K562 (cell line): Measurements from ENCODE around the gene TMEM266. TPM values are rescaled to one million over a fixed set of nuclear protein-coding genes. Genes with fewer than 3 reads are reported as not detected.

Source experiments
- ATAC-seq: fragments of 200-7000 bp; cut with Tn5 transposase; 3 replicates; pipeline ENCODE4 v1.9.1; 2020; ENCODE audit warnings: moderate library complexity
- BruUV-seq: library from RNA; stranded (reverse); fragments of 400-500 nt; replicated peaks from 2 replicates; lab custom pipeline; 2021; lab: Mats Ljungman, UMichigan
- CTCF ChIA-PET: fragments of 300-600 bp; formaldehyde crosslinking; extraction: SDS; loops from one replicate; lab custom pipeline; 2021; ENCODE audit warnings: low intra/inter-chr PET ratio; lab: Yijun Ruan, JAX
- POLR2A ChIA-PET: fragments of 300-600, 350-650 bp; sonication (Branson Sonifier 250); formaldehyde crosslinking; extraction: SDS; loops from one replicate; lab custom pipeline; 2021; ENCODE audit warnings: antibody characterized with exemption, inconsistent platforms; lab: Yijun Ruan, JAX
- DNase-seq, 4 experiments: peaks; one replicate each; pipeline versions ENCODE4 v3.0.0 to v3.0.0-alpha.2; 2011 to 2018; ENCODE audit warnings: low spot score in 3 of 4, mixed read lengths in 3 of 4; ENCODE audit errors: extremely low read depth in 1 of 4
- FAIRE-seq: peaks from 2 replicates; lab custom pipeline; 2011; peaks lifted over from hg19 to GRCh38; lab: Jason Lieb, UNC
- H2AFZ ChIP-seq: 2 replicates; pipeline ENCODE4 v1.6.0; 2011; ENCODE audit warnings: low read depth, low read length, control low read depth, inconsistent platforms
- H3K27ac ChIP-seq: fragments of 200-600 bp; 3 replicates; pipeline ENCODE4 v1.8.0; 2011; ENCODE audit warnings: low read depth, mild to moderate bottlenecking, control low read depth, inconsistent platforms, low read length, moderate library complexity, mixed read lengths; ENCODE audit errors: extremely low read depth
- H3K27me3 ChIP-seq, 2 experiments: fragments of 300-600 bp in 1 of 2; 2 replicates in 1 of 2; 3 replicates in 1 of 2; pipeline versions ENCODE4 v1.6.0 to v1.8.0; 2011; ENCODE audit warnings: inconsistent platforms in 2 of 2, low read length in 2 of 2, mild to moderate bottlenecking in 1 of 2, mixed read lengths in 1 of 2, moderate library complexity in 1 of 2; ENCODE audit not compliant: control insufficient read depth in 2 of 2, insufficient read depth in 2 of 2
- H3K36me3 ChIP-seq: fragments of 300-600 bp; 3 replicates; pipeline ENCODE4 v1.8.0; 2011; ENCODE audit warnings: mild to moderate bottlenecking, low read length, inconsistent platforms; ENCODE audit not compliant: control insufficient read depth, insufficient read depth
- H3K4me1 ChIP-seq, 2 experiments: fragments of 200-600 bp in 1 of 2; replicated peaks in 1 of 2; 2 replicates in 1 of 2; 3 replicates in 1 of 2; pipeline versions ENCODE4 v1.5.1 to v1.8.0; 2011; ENCODE audit warnings: inconsistent platforms in 2 of 2, low read length in 2 of 2, mild to moderate bottlenecking in 1 of 2, mixed read lengths in 1 of 2, moderate library complexity in 1 of 2; ENCODE audit not compliant: control insufficient read depth in 2 of 2, insufficient read depth in 2 of 2
- H3K4me2 ChIP-seq: 2 replicates; pipeline ENCODE4 v1.6.1; 2011; ENCODE audit warnings: low read length, control low read depth, inconsistent platforms, mixed read lengths; ENCODE audit not compliant: insufficient read depth
- H3K4me3 ChIP-seq: fragments of 200-600 bp; sonication (generic), shearing (Covaris generic); 2 replicates; pipeline ENCODE4 v1.5.1; 2016; ENCODE audit warnings: control low read depth, inconsistent platforms
- H3K79me2 ChIP-seq: fragments of 200-600 bp; 3 replicates; pipeline ENCODE4 v1.8.0; 2011; ENCODE audit warnings: low read length, inconsistent platforms; ENCODE audit not compliant: control insufficient read depth, insufficient read depth
- H3K9ac ChIP-seq, 2 experiments: 2 replicates each; pipeline versions ENCODE4 v1.6.0 to v1.6.1; 2011; ENCODE audit warnings: low read depth in 2 of 2, low read length in 2 of 2, control low read depth in 1 of 2, inconsistent platforms in 1 of 2, mild to moderate bottlenecking in 1 of 2, mixed read lengths in 1 of 2; ENCODE audit not compliant: insufficient read depth in 1 of 2
- H3K9me1 ChIP-seq: one replicate; pipeline ENCODE4 v1.6.0; 2011; ENCODE audit warnings: inconsistent platforms, mild to moderate bottlenecking, low read length, moderate library complexity; ENCODE audit not compliant: control insufficient read depth, insufficient read depth
- H3K9me3 ChIP-seq: replicated peaks from 2 replicates; pipeline ENCODE4 v1.5.1; 2011; ENCODE audit warnings: low read depth, low read length, inconsistent platforms; ENCODE audit not compliant: control insufficient read depth, insufficient read depth
- H4K20me1 ChIP-seq: replicated peaks from 2 replicates; pipeline ENCODE4 v1.6.1; 2011; ENCODE audit warnings: low read length, inconsistent platforms, mixed read lengths; ENCODE audit not compliant: control insufficient read depth, insufficient read depth
- BACH1 ChIP-seq: fragments of 200-800 bp; sonication (Bioruptor generic); IDR thresholded peaks from 2 replicates; pipeline ENCODE4 v1.6.1; 2016; ENCODE audit warnings: missing genetic modification characterization, missing compliant biosample characterization
- ESRRB ChIP-seq: fragments of 250-450 bp; sonication (Bioruptor Pico); IDR thresholded peaks from 2 replicates; pipeline ENCODE4 v1.5.0; 2020; ENCODE audit warnings: mild to moderate bottlenecking, moderate library complexity, borderline replicate concordance
- FOXP1 ChIP-seq: sonication (generic); formaldehyde crosslinking; IDR thresholded peaks from 2 replicates; pipeline ENCODE4 v1.8.0; 2022; ENCODE audit warnings: mild to moderate bottlenecking, missing genetic modification reagents
- HCFC1 ChIP-seq: IDR thresholded peaks from 2 replicates; pipeline ENCODE4 v1.6.1; 2012; ENCODE audit warnings: low read depth, low read length, improper control_type of control experiment
- ID3 ChIP-seq, 2 experiments: fragments of 250-450 bp in 1 of 2; fragments of 450-650 bp in 1 of 2; sonication (Bioruptor Pico) in 1 of 2; IDR thresholded peaks; 2 replicates each; pipeline versions ENCODE4 v1.6.1 to v1.8.0; 2016 to 2021; ENCODE audit warnings: mild to moderate bottlenecking in 2 of 2, moderate library complexity in 2 of 2, missing compliant biosample characterization in 1 of 2, missing genetic modification characterization in 1 of 2
- KDM5B ChIP-seq: fragments of 200-600 bp; sonication (generic); IDR thresholded peaks from 2 replicates; pipeline ENCODE4 v1.6.1; 2012; ENCODE audit warnings: low read depth, mild to moderate bottlenecking, moderate library complexity, low read length, control low read depth, inconsistent platforms; ENCODE audit not compliant: insufficient replicate concordance
- MED1 ChIP-seq: sonication (generic); formaldehyde crosslinking; IDR thresholded peaks from 2 replicates; pipeline ENCODE4 v1.8.1; 2023; ENCODE audit warnings: missing genetic modification reagents, borderline replicate concordance
- MYBL2 ChIP-seq, 2 experiments: fragments of 450-650 bp in 1 of 2; sonication (generic) in 1 of 2; formaldehyde crosslinking in 1 of 2; IDR thresholded peaks; 2 replicates each; pipeline versions ENCODE4 v1.6.1 to v1.8.1; 2017 to 2022; ENCODE audit warnings: borderline replicate concordance in 1 of 2, inconsistent platforms in 1 of 2, low read depth in 1 of 2, mild to moderate bottlenecking in 1 of 2, missing genetic modification reagents in 1 of 2, moderate library complexity in 1 of 2
- NFE2 ChIP-seq: IDR thresholded peaks from 2 replicates; pipeline ENCODE4 v1.6.1; 2014; ENCODE audit warnings: antibody characterized with exemption, low read depth
- POLR2AphosphoS5 ChIP-seq: IDR thresholded peaks from 2 replicates; pipeline ENCODE4 v1.6.1; 2011; ENCODE audit warnings: mild to moderate bottlenecking, low read depth, low read length, moderate library complexity; ENCODE audit not compliant: control insufficient read depth, insufficient read depth
- RCOR1 ChIP-seq, 2 experiments: IDR thresholded peaks; 2 replicates each; pipeline ENCODE4 v1.6.1; 2012; ENCODE audit warnings: low read depth in 2 of 2, low read length in 2 of 2, borderline replicate concordance in 1 of 2, improper control_type of control experiment in 1 of 2
- SMARCE1 ChIP-seq: fragments of 450-650 bp; IDR thresholded peaks from 2 replicates; pipeline ENCODE4 v1.7.1; 2016; ENCODE audit warnings: mild to moderate bottlenecking
- THRAP3 ChIP-seq: fragments of 450-650 bp; IDR thresholded peaks from 2 replicates; pipeline ENCODE4 v1.6.1; 2016; ENCODE audit warnings: mild to moderate bottlenecking, inconsistent platforms, borderline replicate concordance
- ZNF263 ChIP-seq: sonication (generic); formaldehyde crosslinking; IDR thresholded peaks from 2 replicates; pipeline ENCODE4 v1.8.0; 2022; ENCODE audit warnings: mild to moderate bottlenecking, missing genetic modification reagents, borderline replicate concordance
- ZNF324 ChIP-seq: fragments of 250-450 bp; sonication (Bioruptor Pico); IDR thresholded peaks from 2 replicates; pipeline ENCODE4 v1.4.0; 2020; ENCODE audit warnings: mild to moderate bottlenecking
- ZNF668 ChIP-seq: fragments of 250-450 bp; sonication (Bioruptor Pico); IDR thresholded peaks from 2 replicates; pipeline ENCODE4 v1.8.0; 2022; ENCODE audit warnings: mild to moderate bottlenecking, inconsistent platforms
- WGBS: fragments of 100-300 bp; shearing (Covaris generic); methylation state at CpG from one replicate; pipeline ENCODE4 v1.1.6; 2016; ENCODE audit warnings: low coverage, mixed read lengths; ENCODE audit not compliant: insufficient coverage; ENCODE audit errors: missing lambda C conversion rate; 5-methylcytosine and 5-hydroxymethylcytosine counted together
- in situ Hi-C: fragments of 300-500 bp; cut with MboI; formaldehyde crosslinking; loops from 4 replicates; pipeline ENCODE4 v1.15.0; 2018; ENCODE audit warnings: inconsistent platforms, mixed read lengths
- intact Hi-C: fragments of 100-400 bp; cut with micrococcal nuclease; formaldehyde crosslinking; loops from 2 replicates; pipeline ENCODE4 v1.14.2; 2022
- polyA plus RNA-seq, 8 experiments: library from polyadenylated mRNA; depleted of rRNA in 4 of 8; stranded (reverse) in 5 of 8; unstranded in 3 of 8; fragments of >200 nt; fragmentation: Nextera tagmentation in 2 of 8; fragmentation: Illumina TruSeq in 1 of 8; extraction: Ambion mirVana in 2 of 8; extraction: Trizol in 1 of 8; gene quantifications; 2 replicates each; pipeline versions ENCODE4 v1.2.1 to v1.2.3, GENCODE V29; 2011 to 2014; ENCODE audit warnings: inconsistent platforms in 1 of 8, missing spikeins in 1 of 8
- total RNA-seq, 7 experiments: library from RNA; depleted of rRNA in 6 of 7; stranded (reverse); fragments of >200 nt in 6 of 7; fragmentation: Illumina TruSeq in 2 of 7; extraction: Trizol in 2 of 7; gene quantifications; 2 replicates each; pipeline versions ENCODE4 v1.2.1 to v1.2.3, GENCODE V29; 2011 to 2021; ENCODE audit warnings: low replicate concordance in 1 of 7

Gene TMEM266
- total and polyA plus RNA-seq, 9 of the 15 experiments (the other 6 are each of a cell fraction or from before 2014, with no cell fraction given) = not detected

GRCh38 chr15:76098685-76099084 is 38.9 kb downstream of the TMEM266 start:
- Histone ChIP-seq H3K9me1 (no peaks in the 10 kb centered on the region), H3K27me3 (peaks cover 8 to 31% of the 10 kb centered on the region in 2 experiments; a peak in 4 of 5 replicates), H3K9ac (no peak overlapping the region), H3K4me2 (no peak overlapping the region), H4K20me1 (no peaks in the 10 kb centered on the region), H3K79me2 (no peaks in the 10 kb centered on the region), H3K9me3 (no peaks in the 10 kb centered on the region), H3K27ac (no peak overlapping the region), H3K4me1 (no peaks in the 10 kb centered on the region), H3K36me3 (no peaks in the 10 kb centered on the region), H2AFZ (no peak overlapping the region), H3K4me3 (no peak overlapping the region)
- intact Hi-C loops (no loop called here), in situ Hi-C loops (no loop called here)
- DNase-seq (no peak), FAIRE-seq (no peak), ATAC-seq (no peak)
- TF ChIP-seq RCOR1 (IDR thresholded peaks at IDR 0.05; ENCODE audit: borderline replicate concordance in 1 of 2, low read depth in 2 of 2, low read length in 2 of 2) (no peak), MED1 (CRISPR knock-in tag) (no peak), ZNF263 (CRISPR knock-in tag) (no peak), ZNF324 (CRISPR knock-in tag) (no peak), SMARCE1 (no peak), NFE2 (no peak), BACH1 (tag) (no peak), ESRRB (CRISPR knock-in tag) (no peak), ID3 (CRISPR knock-in tag; IDR thresholded peaks at IDR 0.05) (no peak), ID3 (tag; IDR thresholded peaks at IDR 0.05) (no peak), ZNF668 (CRISPR knock-in tag) (no peak), THRAP3 (no peak), POLR2AphosphoS5 (no peak), FOXP1 (no peak), MYBL2 (IDR thresholded peaks at IDR 0.05; ENCODE audit: low read depth) (no peak), MYBL2 (CRISPR knock-in tag; IDR thresholded peaks at IDR 0.05; ENCODE audit: borderline replicate concordance) (no peak), HCFC1 (no peak), KDM5B (no peak)
- POLR2A ChIA-PET = interaction anchor here (0.6 kb wide), 1 partner anchor 752 kb away, joined by 4 read pairs; no protein-coding TSS in a partner anchor
- no TSS peak for BruUV-seq
- 0% methylated on average over 2 of the region's 3 CpGs for WGBS
- CTCF ChIA-PET = no interaction called here
